NCI-H748 treated with DMSO at 0.1 percent for 48 hours (cell line): ENCODE measurements around the gene NOTCH3.

Experiments
- DNase-seq: peaks from one replicate; lab custom pipeline; 2025; lab: John Stamatoyannopoulos, UW

NOTCH3 gene

GRCh38 chr19:15235781-15236180 is 35.0 kb upstream of the NOTCH3 start:
- DNase-seq = no peak

- DNase-seq = no peak
These were observed 33.8 kb upstream of the NOTCH3 start for GRCh38 chr19:15234431-15235130.

GRCh38 chr19:15231271-15231670 is 30.5 kb upstream of the NOTCH3 start:
- no peak for DNase-seq

GRCh38 chr19:15227261-15227660 is 26.5 kb upstream of the NOTCH3 start:
- DNase-seq = no peak

- no peak for DNase-seq
These were observed 25.0 kb upstream of the NOTCH3 start for GRCh38 chr19:15225760-15226159.

GRCh38 chr19:15223649-15224361 is 23.0 kb upstream of the NOTCH3 start:
- DNase-seq = no peak

- peak; percentile 86 for DNase-seq
These were observed 22.2 kb upstream of the NOTCH3 start for GRCh38 chr19:15222738-15223648.

GRCh38 chr19:15220833-15221232 is 20.0 kb upstream of the NOTCH3 start:
- no peak for DNase-seq

GRCh38 chr19:15218501-15218900 is 17.7 kb upstream of the NOTCH3 start:
- no peak for DNase-seq

- DNase-seq = no peak
These were observed 15.6 kb upstream of the NOTCH3 start for GRCh38 chr19:15216363-15216762.

- no peak for DNase-seq
These were observed 13.1 kb upstream of the NOTCH3 start for GRCh38 chr19:15213715-15214381.

- DNase-seq = no peak
These were observed 11.9 kb upstream of the NOTCH3 start for GRCh38 chr19:15212711-15213110.

GRCh38 chr19:15210323-15210781 is 9.6 kb upstream of the NOTCH3 start:
- DNase-seq = no peak

GRCh38 chr19:15201374-15202023 is 704 bp upstream of the NOTCH3 start:
- DNase-seq = no peak

GRCh38 chr19:15199661-15200552 is 888 bp downstream of the NOTCH3 start:
- no peak for DNase-seq

- no peak for DNase-seq
These were observed 1.7 kb downstream of the NOTCH3 start for GRCh38 chr19:15198951-15199660.

GRCh38 chr19:15197942-15198341 is 2.9 kb downstream of the NOTCH3 start:
- no peak for DNase-seq

- DNase-seq = no peak
These were observed 3.4 kb downstream of the NOTCH3 start for GRCh38 chr19:15197275-15197941.

GRCh38 chr19:15196360-15197005 is 4.3 kb downstream of the NOTCH3 start:
- DNase-seq = no peak
